GM12801 (cell line): Measurements from ENCODE around the gene GAPDHS.

Experiments
- TF ChIP-seq, protein P1 (sequence below): IDR thresholded peaks from one replicate; pipeline ENCODE4 v1.5.1; 2011; ENCODE audit warnings: control low read depth; ENCODE audit not compliant: insufficient read length; ENCODE audit errors: extremely low read depth

GAPDHS gene

GRCh38 chr19:35565016-35565856 is 32.0 kb downstream of the GAPDHS start:
- TF ChIP-seq, protein P1, sequence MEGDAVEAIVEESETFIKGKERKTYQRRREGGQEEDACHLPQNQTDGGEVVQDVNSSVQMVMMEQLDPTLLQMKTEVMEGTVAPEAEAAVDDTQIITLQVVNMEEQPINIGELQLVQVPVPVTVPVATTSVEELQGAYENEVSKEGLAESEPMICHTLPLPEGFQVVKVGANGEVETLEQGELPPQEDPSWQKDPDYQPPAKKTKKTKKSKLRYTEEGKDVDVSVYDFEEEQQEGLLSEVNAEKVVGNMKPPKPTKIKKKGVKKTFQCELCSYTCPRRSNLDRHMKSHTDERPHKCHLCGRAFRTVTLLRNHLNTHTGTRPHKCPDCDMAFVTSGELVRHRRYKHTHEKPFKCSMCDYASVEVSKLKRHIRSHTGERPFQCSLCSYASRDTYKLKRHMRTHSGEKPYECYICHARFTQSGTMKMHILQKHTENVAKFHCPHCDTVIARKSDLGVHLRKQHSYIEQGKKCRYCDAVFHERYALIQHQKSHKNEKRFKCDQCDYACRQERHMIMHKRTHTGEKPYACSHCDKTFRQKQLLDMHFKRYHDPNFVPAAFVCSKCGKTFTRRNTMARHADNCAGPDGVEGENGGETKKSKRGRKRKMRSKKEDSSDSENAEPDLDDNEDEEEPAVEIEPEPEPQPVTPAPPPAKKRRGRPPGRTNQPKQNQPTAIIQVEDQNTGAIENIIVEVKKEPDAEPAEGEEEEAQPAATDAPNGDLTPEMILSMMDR = no peak

GRCh38 chr19:35566738-35567137 is 33.5 kb downstream of the GAPDHS start:
- TF ChIP-seq, protein P1 = no peak

GRCh38 chr19:35569281-35569781 is 36.1 kb downstream of the GAPDHS start:
- TF ChIP-seq, protein P1 = no peak

GRCh38 chr19:35571406-35571965 is 38.2 kb downstream of the GAPDHS start:
- TF ChIP-seq, protein P1 = no peak

DNA sequence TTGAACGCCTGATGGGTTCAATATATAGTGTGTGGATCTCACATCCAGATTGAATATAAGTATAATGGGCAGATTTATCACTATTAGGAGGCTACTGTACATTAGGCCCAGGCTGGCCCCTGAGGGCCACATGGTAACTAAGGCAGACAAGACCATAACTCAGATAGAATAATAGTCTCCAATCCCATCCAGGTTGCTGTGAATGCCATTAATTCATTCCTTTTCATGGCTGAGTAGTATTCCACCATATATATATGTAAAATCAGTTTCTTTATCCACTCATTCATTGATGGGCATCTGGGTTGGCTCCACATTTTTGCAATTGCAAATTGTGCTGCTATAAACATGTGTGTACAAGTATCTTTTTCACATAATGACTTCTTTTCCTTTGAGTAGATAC is 44.7 kb downstream of the GAPDHS start:
- TF ChIP-seq, protein P1 = no peak

DNA sequence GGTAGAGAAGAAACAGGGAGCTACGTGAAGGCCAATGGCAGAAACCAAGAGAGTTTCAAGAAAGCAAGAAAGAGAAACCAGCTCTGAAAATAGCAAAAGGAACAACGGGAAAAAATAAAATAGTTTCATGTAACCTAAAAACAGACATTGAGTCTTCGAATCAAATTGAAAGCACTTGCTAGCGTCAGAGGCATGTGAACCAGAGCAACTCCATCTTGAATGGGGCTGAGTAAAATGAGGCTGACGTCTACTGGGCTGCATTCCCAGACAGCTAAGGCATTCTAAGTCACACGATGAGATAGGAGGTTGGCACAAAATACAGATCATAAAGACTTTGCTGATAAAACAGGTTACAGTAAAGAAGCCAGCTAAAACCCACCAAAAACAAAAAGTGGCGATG is 45.5 kb downstream of the GAPDHS start:
- TF ChIP-seq, protein P1 = no peak

GRCh38 chr19:35582760-35583159 is 49.5 kb downstream of the GAPDHS start:
- TF ChIP-seq, protein P1 = no peak
